Endothelial cell of umbilical vein (primary cell): ENCODE data around the gene LRRTM4. TPM values are rescaled to one million over a fixed set of nuclear protein-coding genes. Genes with fewer than 3 reads are reported as not detected.

Experiments
- BruUV-seq: library from RNA; stranded (reverse); fragments of 400-500 nt; replicated peaks from 2 replicates; lab custom pipeline; 2021; lab: Mats Ljungman, UMichigan
- CTCF ChIA-PET: fragments of 300-600, 350-600 bp; sonication (Branson Sonifier 250); formaldehyde crosslinking; loops from one replicate; lab custom pipeline; 2021; ENCODE audit warnings: antibody characterized with exemption, inconsistent platforms; lab: Charles Lee
- POLR2A ChIA-PET: fragments of 300-600, 350-600 bp; sonication (Branson Sonifier 250); formaldehyde crosslinking; loops from one replicate; lab custom pipeline; 2021; ENCODE audit warnings: antibody characterized with exemption, inconsistent platforms; lab: Charles Lee
- DNase-seq: peaks from one replicate; pipeline ENCODE4 v3.0.0-alpha.2; 2011; ENCODE audit warnings: low read depth, low spot score
- FAIRE-seq: peaks from 2 replicates; lab custom pipeline; 2011; peaks lifted over from hg19 to GRCh38; lab: Jason Lieb, UNC
- H2AFZ ChIP-seq: 2 replicates; pipeline ENCODE4 v1.6.0; 2012; ENCODE audit warnings: low read depth, low read length, control low read depth, inconsistent platforms
- H3K27ac ChIP-seq: 2 replicates; pipeline ENCODE4 v1.5.1; 2011; ENCODE audit warnings: low read depth, mild to moderate bottlenecking, control low read depth, low read length, moderate library complexity; ENCODE audit not compliant: insufficient read depth
- H3K27me3 ChIP-seq, 2 experiments: 2 replicates each; pipeline versions ENCODE4 v1.6.0 to v1.6.1; 2011; ENCODE audit warnings: low read length in 2 of 2, mixed read lengths in 1 of 2; ENCODE audit not compliant: control insufficient read depth in 2 of 2, insufficient read depth in 2 of 2
- H3K36me3 ChIP-seq, 2 experiments: 2 replicates in 1 of 2; 3 replicates in 1 of 2; pipeline ENCODE4 v1.5.1; 2011; ENCODE audit warnings: low read length in 2 of 2, mild to moderate bottlenecking in 1 of 2, moderate library complexity in 1 of 2; ENCODE audit not compliant: control insufficient read depth in 2 of 2, insufficient read depth in 2 of 2; ENCODE audit errors: extremely low read depth in 1 of 2
- H3K4me1 ChIP-seq: 3 replicates; pipeline ENCODE4 v1.5.1; 2011; ENCODE audit warnings: mild to moderate bottlenecking, low read length; ENCODE audit not compliant: control insufficient read depth, insufficient read depth; ENCODE audit errors: extremely low read depth
- H3K4me2 ChIP-seq: 2 replicates; pipeline ENCODE4 v1.6.1; 2011; ENCODE audit warnings: low read length, control low read depth, mixed read lengths; ENCODE audit not compliant: insufficient read depth
- H3K4me3 ChIP-seq, 3 experiments: fragments of 200-600 bp in 1 of 3; sonication (generic), shearing (Covaris generic) in 1 of 3; replicated peaks in 1 of 3; 2 replicates each; pipeline ENCODE4 v1.5.1; 2011 to 2016; ENCODE audit warnings: control low read depth in 3 of 3, low read length in 3 of 3, mild to moderate bottlenecking in 2 of 3, inconsistent platforms in 1 of 3, low read depth in 1 of 3, moderate library complexity in 1 of 3; ENCODE audit not compliant: insufficient read depth in 1 of 3
- H3K79me2 ChIP-seq: 2 replicates; pipeline ENCODE4 v1.6.0; 2012; ENCODE audit warnings: low read length, inconsistent platforms; ENCODE audit not compliant: control insufficient read depth, insufficient read depth
- H3K9ac ChIP-seq: replicated peaks from 2 replicates; pipeline ENCODE3; 2011; ENCODE audit warnings: low read length, control low read depth; ENCODE audit not compliant: insufficient read depth; ENCODE audit errors: extremely low read depth
- H3K9me1 ChIP-seq: replicated peaks from 3 replicates; pipeline ENCODE4 v1.6.0; 2011; ENCODE audit warnings: mild to moderate bottlenecking, low read length; ENCODE audit not compliant: control insufficient read depth, insufficient read depth; ENCODE audit errors: extremely low read depth
- H3K9me3 ChIP-seq: replicated peaks from 2 replicates; pipeline ENCODE4 v1.5.1; 2012; ENCODE audit warnings: low read length, inconsistent platforms; ENCODE audit not compliant: control insufficient read depth, insufficient read depth
- H4K20me1 ChIP-seq: replicated peaks from 2 replicates; pipeline ENCODE3; 2011; ENCODE audit warnings: mild to moderate bottlenecking, low read length; ENCODE audit not compliant: control insufficient read depth, insufficient read depth; ENCODE audit errors: extremely low read depth
- EZH2 ChIP-seq: IDR thresholded peaks from 2 replicates; pipeline ENCODE4 v1.6.1; 2012; ENCODE audit warnings: borderline replicate concordance, low read depth, mild to moderate bottlenecking, moderate library complexity, low read length, inconsistent platforms; ENCODE audit not compliant: severe bottlenecking
- FOS ChIP-seq: IDR thresholded peaks from 2 replicates; pipeline ENCODE4 v1.6.1; 2011; ENCODE audit warnings: mild to moderate bottlenecking, low read length, moderate library complexity, borderline replicate concordance; ENCODE audit not compliant: insufficient read depth
- JUN ChIP-seq: IDR thresholded peaks from 2 replicates; pipeline ENCODE4 v1.6.1; 2011; ENCODE audit warnings: borderline replicate concordance, low read depth; ENCODE audit not compliant: insufficient read length, insufficient read depth
- POLR2A ChIP-seq: IDR thresholded peaks from 2 replicates; pipeline ENCODE4 v1.6.1; 2012; ENCODE audit warnings: low read depth, mild to moderate bottlenecking, control low read depth, low read length
- POLR2AphosphoS5 ChIP-seq: IDR thresholded peaks from 2 replicates; pipeline ENCODE4 v1.6.1; 2012; ENCODE audit warnings: low read depth, mild to moderate bottlenecking, control low read depth, low read length, moderate library complexity; ENCODE audit not compliant: insufficient read depth
- dilution Hi-C: fragments of 300-500 bp; cut with MboI; formaldehyde crosslinking; loops from one replicate; pipeline ENCODE4 v1.15.0; 2019; ENCODE audit warnings: low sequenced_read_pairs; ENCODE audit not compliant: extremely low pct_ligation_motif_present
- intact Hi-C: fragments of 100-400 bp; cut with micrococcal nuclease; formaldehyde crosslinking; loops from one replicate; pipeline ENCODE4 v1.10.0; 2022
- polyA plus RNA-seq, 4 experiments: library from polyadenylated mRNA; depleted of rRNA in 3 of 4; stranded (reverse) in 3 of 4; unstranded in 1 of 4; fragments of >200 nt; gene quantifications; 2 replicates each; pipeline versions ENCODE4 v1.2.1 to v1.2.3, GENCODE V29; 2011 to 2012; ENCODE audit warnings: missing spikeins in 1 of 4
- total RNA-seq: library from RNA; stranded (reverse); gene quantifications from 2 replicates; pipeline ENCODE4 v1.2.3, GENCODE V29; 2021
- TF ChIP-seq, protein P1 (sequence below): IDR thresholded peaks from 2 replicates; pipeline ENCODE4 v1.6.1; 2011; ENCODE audit not compliant: insufficient read depth, insufficient read length
- TF ChIP-seq, protein P2 (sequence below), 2 donors: IDR thresholded peaks; 1 replicate in 1 of 2; 2 replicates in 1 of 2; pipeline ENCODE4 v1.5.1; 2011; ENCODE audit warnings: low read length in 2 of 2, mild to moderate bottlenecking in 2 of 2, moderate library complexity in 2 of 2, control low read depth in 1 of 2, inconsistent platforms in 1 of 2, low read depth in 1 of 2; ENCODE audit not compliant: insufficient read depth in 1 of 2; ENCODE audit errors: extremely low read depth in 1 of 2

Gene LRRTM4
- total and polyA plus RNA-seq, 2 donors (not counting 3 experiments of a cell fraction or from before 2014, with no cell fraction given): not detected

DNA sequence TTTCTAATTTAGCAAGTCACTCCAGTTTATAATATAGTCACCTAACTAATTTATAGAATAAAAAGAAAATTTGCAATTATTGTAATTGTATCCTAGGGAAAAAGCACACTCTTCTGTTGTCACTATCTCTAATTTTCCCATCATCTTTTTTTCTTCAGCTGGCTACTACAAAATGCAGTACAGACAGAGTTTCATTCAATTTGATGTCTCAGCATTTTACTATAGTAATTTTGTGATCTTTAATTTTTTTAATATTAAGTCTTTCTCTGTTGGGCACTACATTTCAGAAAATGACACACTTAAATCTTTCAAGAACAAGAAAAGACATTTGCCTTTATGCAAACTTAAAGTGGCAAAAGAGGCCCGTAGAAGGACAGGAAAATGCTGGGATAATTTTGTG is 118.0 kb downstream of the LRRTM4 start:
- Histone ChIP-seq H3K4me2 (no peak overlapping the region), H3K9ac (no peak overlapping the region), H4K20me1 (no peaks in the 10 kb centered on the region), H3K36me3 (no peaks in the 10 kb centered on the region), H2AFZ (no peak overlapping the region), H3K9me3 (no peaks in the 10 kb centered on the region), H3K4me1 (no peaks in the 10 kb centered on the region), H3K27ac (no peak overlapping the region), H3K9me1 (no peaks in the 10 kb centered on the region), H3K4me3 (no peak overlapping the region), H3K27me3 (no peaks in the 10 kb centered on the region), H3K79me2 (no peaks in the 10 kb centered on the region)
- intact Hi-C loops (no loop called here), dilution Hi-C loops (no loop called here)
- POLR2A ChIA-PET: no interaction called here
- DNase-seq: no peak
- no TSS peak for BruUV-seq
- CTCF ChIA-PET: no interaction called here
- TF ChIP-seq EZH2 (no peak), POLR2AphosphoS5 (no peak), JUN (no peak), POLR2A (no peak), FOS (no peak)
- TF ChIP-seq, protein P1, sequence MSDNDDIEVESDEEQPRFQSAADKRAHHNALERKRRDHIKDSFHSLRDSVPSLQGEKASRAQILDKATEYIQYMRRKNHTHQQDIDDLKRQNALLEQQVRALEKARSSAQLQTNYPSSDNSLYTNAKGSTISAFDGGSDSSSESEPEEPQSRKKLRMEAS: no peak
- no peak for FAIRE-seq

DNA sequence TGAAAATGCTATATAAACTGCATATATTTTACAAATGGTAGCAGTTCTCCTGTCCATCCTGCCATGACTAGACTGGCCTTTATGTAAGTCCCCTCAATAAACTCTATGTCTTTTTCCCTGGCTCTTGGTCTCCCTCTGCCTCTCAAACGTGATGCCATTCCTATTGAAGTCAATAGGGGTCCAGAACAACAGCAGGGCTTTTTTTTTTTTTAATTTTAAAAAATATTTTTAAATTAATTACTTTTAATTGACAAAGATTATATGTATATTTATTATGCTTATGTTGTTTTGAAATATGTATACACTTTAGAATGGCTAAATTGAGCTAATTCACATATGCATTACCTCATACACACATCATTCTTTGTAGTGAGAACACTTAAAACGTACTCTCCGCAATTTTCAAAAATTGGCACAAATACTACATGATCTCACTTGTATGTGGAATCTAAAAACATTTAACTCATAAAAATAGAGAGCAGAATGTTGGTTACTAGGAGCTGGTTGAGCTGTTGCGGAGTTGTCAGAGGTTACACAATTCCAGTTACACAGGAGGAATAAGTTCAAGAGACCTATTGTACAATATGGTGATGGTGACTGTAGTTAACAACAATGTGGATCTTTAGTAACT is 123.1 kb downstream of the LRRTM4 start:
- H3K9ac ChIP-seq: no peak overlapping the region
- dilution Hi-C loops (no loop called here), intact Hi-C loops (no loop called here)
- TF ChIP-seq JUN: no peak
- TF ChIP-seq, protein P2, sequence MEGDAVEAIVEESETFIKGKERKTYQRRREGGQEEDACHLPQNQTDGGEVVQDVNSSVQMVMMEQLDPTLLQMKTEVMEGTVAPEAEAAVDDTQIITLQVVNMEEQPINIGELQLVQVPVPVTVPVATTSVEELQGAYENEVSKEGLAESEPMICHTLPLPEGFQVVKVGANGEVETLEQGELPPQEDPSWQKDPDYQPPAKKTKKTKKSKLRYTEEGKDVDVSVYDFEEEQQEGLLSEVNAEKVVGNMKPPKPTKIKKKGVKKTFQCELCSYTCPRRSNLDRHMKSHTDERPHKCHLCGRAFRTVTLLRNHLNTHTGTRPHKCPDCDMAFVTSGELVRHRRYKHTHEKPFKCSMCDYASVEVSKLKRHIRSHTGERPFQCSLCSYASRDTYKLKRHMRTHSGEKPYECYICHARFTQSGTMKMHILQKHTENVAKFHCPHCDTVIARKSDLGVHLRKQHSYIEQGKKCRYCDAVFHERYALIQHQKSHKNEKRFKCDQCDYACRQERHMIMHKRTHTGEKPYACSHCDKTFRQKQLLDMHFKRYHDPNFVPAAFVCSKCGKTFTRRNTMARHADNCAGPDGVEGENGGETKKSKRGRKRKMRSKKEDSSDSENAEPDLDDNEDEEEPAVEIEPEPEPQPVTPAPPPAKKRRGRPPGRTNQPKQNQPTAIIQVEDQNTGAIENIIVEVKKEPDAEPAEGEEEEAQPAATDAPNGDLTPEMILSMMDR (IDR thresholded peaks at IDR 0.05; ENCODE audit: extremely low read depth in 1 of 2, insufficient read depth in 1 of 2, low read depth in 1 of 2, low read length in 2 of 2): no peak
- TF ChIP-seq POLR2A: no peak
- no peak for TF ChIP-seq FOS
- H3K4me3 ChIP-seq: no peak overlapping the region
- FAIRE-seq (no peak), DNase-seq (no peak)
- H2AFZ ChIP-seq: no peak overlapping the region
- H4K20me1 ChIP-seq: no peaks in the 10 kb centered on the region
- H3K36me3 ChIP-seq: no peaks in the 10 kb centered on the region
- H3K4me1 ChIP-seq: no peaks in the 10 kb centered on the region
- H3K27ac ChIP-seq: no peak overlapping the region
- BruUV-seq: no TSS peak
- H3K9me1 ChIP-seq: no peaks in the 10 kb centered on the region
- POLR2A ChIA-PET: no interaction called here
- H3K27me3 ChIP-seq: no peaks in the 10 kb centered on the region
- CTCF ChIA-PET: no interaction called here
- H3K9me3 ChIP-seq: no peaks in the 10 kb centered on the region
- no peaks in the 10 kb centered on the region for H3K79me2 ChIP-seq
- H3K4me2 ChIP-seq: no peak overlapping the region
